ENCODE results near the gene SLC36A1.
"Not testable (repeated sequence)": the region's sequence is repeated elsewhere in the genome, so short reads cannot be mapped to it uniquely, and the experiment has no call there.

Gene SLC36A1

GRCh38 chr5:151447174-151448037 is at the start of gene SLC36A1:
Gene SLC36A1 (plus strand): TSS chr5:151447603. CDS start chr5:151458793, 11,190 bp downstream.
- peak; percentile 90 to 96 (median 93) for DNase-seq (ENCODE audit: low read depth in 3 of 3)

- DNase-seq (ENCODE audit: low read depth in 3 of 3) = no peak
Measured at GRCh38 chr5:151405334-151406160, 41.9 kb upstream of the SLC36A1 start.

GRCh38 chr5:151406322-151406947 is 41.0 kb upstream of the SLC36A1 start:
- no peak for DNase-seq (ENCODE audit: low read depth in 3 of 3)

GRCh38 chr5:151408591-151409230 is 38.7 kb upstream of the SLC36A1 start:
- DNase-seq (ENCODE audit: low read depth in 3 of 3) = no peak

- no peak for DNase-seq (ENCODE audit: low read depth in 3 of 3)
Measured at GRCh38 chr5:151413800-151414199, 33.6 kb upstream of the SLC36A1 start.

GRCh38 chr5:151414536-151414935 is 32.9 kb upstream of the SLC36A1 start:
- DNase-seq (ENCODE audit: low read depth in 3 of 3) = no peak

GRCh38 chr5:151417712-151418111 is 29.7 kb upstream of the SLC36A1 start:
- DNase-seq (ENCODE audit: low read depth in 3 of 3) = no peak

GRCh38 chr5:151420127-151420526 is 27.3 kb upstream of the SLC36A1 start:
- no peak for DNase-seq (ENCODE audit: low read depth in 3 of 3)

GRCh38 chr5:151424892-151425523 is 22.4 kb upstream of the SLC36A1 start:
- DNase-seq (ENCODE audit: low read depth in 3 of 3) = no peak

- not testable (repeated sequence) for DNase-seq (ENCODE audit: low read depth in 3 of 3)
Measured at GRCh38 chr5:151426347-151426746, 21.1 kb upstream of the SLC36A1 start.

GRCh38 chr5:151427258-151427657 is 20.1 kb upstream of the SLC36A1 start:
- DNase-seq (ENCODE audit: low read depth in 3 of 3) = no peak

- no peak for DNase-seq (ENCODE audit: low read depth in 3 of 3)
Measured at GRCh38 chr5:151430731-151431130, 16.7 kb upstream of the SLC36A1 start.

- DNase-seq (ENCODE audit: low read depth in 3 of 3) = no peak
Measured at GRCh38 chr5:151431666-151432065, 15.7 kb upstream of the SLC36A1 start.

GRCh38 chr5:151432210-151432609 is 15.2 kb upstream of the SLC36A1 start:
- no peak for DNase-seq (ENCODE audit: low read depth in 3 of 3)

- DNase-seq (ENCODE audit: low read depth in 3 of 3) = no peak
Measured at GRCh38 chr5:151434570-151435237, 12.7 kb upstream of the SLC36A1 start.

- no peak for DNase-seq (ENCODE audit: low read depth in 3 of 3)
Measured at GRCh38 chr5:151448038-151448985, 909 bp downstream of the SLC36A1 start.

GRCh38 chr5:151449297-151449696 is 1.9 kb downstream of the SLC36A1 start:
- DNase-seq (ENCODE audit: low read depth in 3 of 3) = no peak

GRCh38 chr5:151449839-151450238 is 2.4 kb downstream of the SLC36A1 start:
- DNase-seq (ENCODE audit: low read depth in 3 of 3) = no peak

- no peak for DNase-seq (ENCODE audit: low read depth in 3 of 3)
Measured at GRCh38 chr5:151450605-151451004, 3.2 kb downstream of the SLC36A1 start.

Data from stimulated activated CD4-positive, alpha-beta T cell treated with anti-CD3 and anti-CD28 coated beads, TNF-alpha, amount 100 ng/mL, for 4 hours (primary cell).